GM19452 (cell line): Measurements from ENCODE around the gene TNS2.
"Not testable (repeated sequence)": the region's sequence is repeated elsewhere in the genome, so short reads cannot be mapped to it uniquely, and the experiment has no call there.

ENCODE experiments used
- ATAC-seq: cut with Tn5 transposase; IDR thresholded peaks from one replicate; pipeline ENCODE4 v1.9.1; 2021; ENCODE audit not compliant: unreplicated experiment

The TNS2 gene

DNA sequence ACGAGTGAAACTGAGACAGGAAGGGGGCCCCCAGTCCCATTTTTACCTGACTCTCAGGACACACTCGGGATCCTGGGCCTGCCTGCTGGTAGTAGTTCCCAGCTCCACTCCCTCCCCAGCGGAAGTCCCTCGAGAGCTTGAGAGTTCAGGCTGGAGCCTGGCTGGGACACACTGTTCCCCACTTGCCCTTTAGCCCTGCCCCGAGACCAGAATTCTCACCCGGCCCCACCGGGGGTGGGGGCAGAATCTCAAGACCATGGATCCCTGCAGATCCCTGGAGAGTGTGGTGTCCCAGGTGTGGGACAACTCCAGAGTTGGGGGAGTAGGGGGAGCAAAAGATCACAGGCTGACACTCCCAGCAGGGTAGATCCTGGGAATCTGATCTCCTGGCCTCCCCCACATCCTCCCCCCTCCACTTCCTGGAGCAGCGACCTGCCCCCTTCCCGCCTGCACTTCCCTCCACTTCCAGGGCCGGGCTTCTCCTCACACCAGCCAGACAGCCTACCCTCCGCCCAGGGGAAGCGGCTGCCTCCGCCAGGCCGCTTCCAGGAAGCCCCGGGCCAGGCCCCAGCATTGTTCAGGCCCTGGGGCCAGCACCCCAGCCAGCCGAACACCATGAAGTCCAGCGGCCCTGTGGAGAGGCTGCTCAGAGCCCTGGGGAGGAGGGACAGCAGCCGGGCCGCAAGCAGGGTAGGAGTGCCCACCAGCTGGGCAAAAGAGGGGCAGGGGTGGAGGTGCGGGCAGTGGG, at the start of gene TNS2:
Gene TNS2, plus strand, starts transcription at position 495 of the 748 bp plus-strand sequence. Its CDS starts 121 bp downstream, at position 616.
- no peak for ATAC-seq

DNA sequence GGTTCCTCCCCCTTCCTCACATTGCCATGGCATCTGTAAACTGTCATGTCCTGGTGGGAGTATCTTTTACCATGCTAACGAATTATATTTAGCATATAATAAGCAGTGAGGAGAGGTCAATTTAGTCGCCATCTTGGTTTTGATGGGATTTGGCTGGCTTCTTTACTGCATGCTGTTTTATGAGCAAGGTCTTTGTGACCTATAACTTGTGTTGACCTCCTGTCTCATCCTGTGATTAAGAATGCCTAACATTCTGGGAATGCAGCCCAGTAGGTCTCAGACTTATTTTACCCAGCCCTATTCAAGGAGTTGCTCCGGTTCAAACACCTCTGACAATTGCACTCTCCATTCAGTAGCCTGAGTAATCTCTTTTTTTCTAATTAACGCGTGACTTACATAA, 45.7 kb upstream of the TNS2 start:
- no peak for ATAC-seq

GRCh38 chr12:53004582-53004981, 45.3 kb upstream of the TNS2 start:
- no peak for ATAC-seq

DNA sequence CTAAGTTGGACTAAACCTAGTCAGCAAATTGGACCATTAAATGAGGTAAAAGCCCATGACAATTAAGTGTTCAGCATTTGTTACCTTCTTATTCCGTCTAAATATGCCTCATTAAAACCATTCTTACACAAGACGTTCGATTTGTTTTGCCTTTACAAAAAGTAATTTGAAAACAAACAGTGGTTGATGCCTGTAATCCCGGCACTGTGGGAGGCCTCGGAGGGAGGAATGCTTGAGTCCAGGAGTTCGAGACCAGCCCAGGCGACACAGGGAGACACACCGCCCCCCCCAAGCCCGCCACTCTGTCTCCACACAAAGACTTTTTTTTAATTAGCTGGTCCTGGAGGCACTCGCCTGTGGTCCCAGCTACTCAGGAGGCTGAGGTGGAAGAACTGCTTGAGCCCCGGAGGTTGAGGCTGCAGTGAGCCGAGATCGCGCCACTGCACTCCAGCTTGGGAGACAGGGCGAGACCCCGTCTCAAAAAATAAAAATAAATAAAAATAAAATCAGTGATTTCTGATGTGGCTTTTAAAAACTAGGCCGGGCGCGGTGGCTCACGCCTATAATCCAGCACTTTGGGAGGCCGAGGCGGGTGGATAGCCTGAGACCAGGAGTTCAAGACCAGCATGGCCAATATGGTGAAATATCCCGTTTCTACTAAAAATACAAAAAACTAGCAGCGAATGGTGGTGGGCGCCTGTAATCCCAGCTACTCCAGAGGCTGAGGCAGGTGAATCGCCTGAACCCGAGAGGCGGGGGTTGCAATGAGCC, 44.5 kb upstream of the TNS2 start:
- no peak for ATAC-seq

GRCh38 chr12:53005986-53006809, 43.7 kb upstream of the TNS2 start, which contains the start of gene EIF4B:
Gene EIF4B (plus strand): TSS chr12:53006456. CDS start chr12:53006484, 28 bp downstream.
- ATAC-seq = peak; percentile 96

DNA sequence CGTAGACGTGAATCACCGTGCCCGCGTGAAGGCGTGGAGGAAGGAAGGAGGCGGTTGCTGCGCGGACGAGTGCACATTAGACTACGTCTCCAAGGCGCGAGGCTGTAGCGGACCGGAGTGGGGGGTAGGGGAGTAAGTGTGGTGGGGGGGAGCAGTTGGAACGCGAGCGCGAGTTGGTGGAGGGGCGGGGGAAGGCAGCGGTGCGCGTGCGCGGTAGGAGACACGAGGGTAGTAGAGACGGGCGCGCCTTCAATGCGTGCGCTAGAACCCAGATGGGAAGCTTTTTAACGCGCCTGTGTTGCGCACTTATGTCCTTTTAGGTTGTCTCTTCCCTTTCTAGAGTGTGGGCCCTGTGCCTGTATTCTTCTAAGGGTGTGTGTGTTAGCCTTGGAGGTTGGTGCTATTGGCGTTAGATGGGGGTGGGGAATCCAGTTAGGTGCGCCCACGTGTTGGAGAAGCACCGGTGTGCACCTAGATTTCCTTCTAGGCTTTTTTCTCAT, 43.0 kb upstream of the TNS2 start:
- no peak for ATAC-seq

DNA sequence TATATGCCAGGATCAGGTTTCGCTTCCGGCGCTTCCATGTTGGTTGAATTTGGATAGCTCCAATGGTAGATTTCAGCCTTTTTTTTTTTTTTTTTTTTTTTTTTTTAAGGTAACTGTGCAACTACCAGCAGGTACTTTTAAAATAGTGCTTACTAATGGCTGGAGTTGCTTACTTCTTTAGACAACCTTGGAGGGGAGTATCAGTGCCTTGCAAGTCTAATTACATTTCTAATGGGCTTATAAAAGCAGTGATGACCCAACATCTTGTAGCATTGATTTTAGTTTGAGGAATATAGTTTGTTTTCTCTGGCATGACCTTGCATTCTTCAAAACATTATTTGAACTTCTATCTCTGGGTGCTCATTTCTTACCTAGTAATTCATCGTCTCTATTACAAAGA, 42.5 kb upstream of the TNS2 start:
- no peak for ATAC-seq

DNA sequence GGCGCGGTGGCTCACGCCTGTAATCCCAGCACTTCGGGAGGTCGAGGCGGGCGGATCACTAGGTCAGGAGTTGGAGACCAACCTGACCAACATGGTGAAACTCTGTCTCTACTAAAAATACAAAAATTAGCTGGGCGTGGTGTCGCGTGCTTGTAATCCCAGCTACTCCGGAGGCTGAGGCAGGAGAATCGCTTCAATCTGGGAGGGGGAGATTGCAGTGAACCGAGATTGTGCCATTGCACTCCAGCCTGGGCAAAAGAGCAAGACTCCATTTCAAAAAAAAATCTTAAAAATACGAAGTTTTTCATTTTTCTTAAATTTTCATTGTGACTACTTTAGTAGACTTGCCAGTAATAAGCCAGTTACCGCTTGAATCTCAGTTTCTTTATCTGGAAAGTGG, 41.1 kb upstream of the TNS2 start:
- ATAC-seq = not testable (repeated sequence)

- no peak for ATAC-seq
Observed at GRCh38 chr12:53010955-53011354, 38.9 kb upstream of the TNS2 start.

DNA sequence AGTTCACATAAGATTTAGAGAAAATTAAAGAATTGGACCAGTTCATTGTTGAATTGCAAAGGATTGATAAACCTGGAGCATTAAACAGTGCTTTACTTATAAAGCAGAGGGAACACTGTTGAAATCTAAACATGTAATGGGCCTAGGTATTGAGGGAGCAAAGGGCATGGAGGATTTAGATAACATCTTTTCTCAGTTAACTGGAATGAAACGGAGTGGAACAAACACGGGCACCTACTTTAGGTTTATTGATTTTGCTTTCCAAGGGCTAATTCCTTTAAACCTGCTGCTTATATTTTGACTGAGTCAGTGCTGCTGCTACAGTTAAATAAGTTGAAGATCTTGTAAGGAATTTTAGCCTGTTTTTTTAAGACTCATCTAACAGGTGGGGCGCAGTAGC, 38.0 kb upstream of the TNS2 start:
- ATAC-seq = no peak

DNA sequence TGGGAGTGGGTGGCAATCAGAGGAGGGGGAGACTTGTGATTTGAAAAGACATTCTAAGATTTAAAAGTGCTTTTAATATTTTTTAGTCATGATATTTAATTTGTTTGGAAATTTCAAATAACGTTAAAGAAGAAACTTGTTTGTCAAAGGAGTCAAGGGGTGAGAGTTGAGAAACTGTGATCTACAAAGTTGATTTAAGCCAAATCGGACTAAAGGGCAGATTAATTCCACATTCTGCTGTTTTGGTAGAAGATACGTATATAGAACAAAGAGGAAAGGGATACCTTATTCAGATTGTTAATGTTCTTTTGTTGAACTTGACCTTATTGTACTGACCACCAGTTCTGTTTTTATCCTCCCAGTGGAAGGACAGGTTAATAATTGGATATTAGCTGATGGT, 36.9 kb upstream of the TNS2 start:
- no peak for ATAC-seq

DNA sequence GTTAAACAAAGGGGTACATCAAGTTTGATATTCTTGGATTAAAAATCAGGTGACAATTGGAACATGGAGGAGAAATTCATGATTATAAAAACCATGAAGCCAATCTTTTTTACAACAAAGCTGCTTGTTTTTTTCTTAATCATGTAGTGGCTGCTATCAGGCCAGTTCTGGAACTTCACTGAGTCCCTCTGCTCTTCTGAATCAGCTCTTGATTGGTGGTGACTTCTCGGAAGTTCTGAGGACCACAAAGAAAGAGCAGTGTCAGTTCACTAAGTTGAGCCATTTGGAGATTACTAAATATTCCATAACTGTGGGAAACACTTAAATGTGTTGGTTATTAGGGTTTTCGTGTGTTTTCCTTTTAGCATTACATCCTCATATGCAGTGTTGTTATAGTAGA, 35.2 kb upstream of the TNS2 start:
- ATAC-seq = no peak

DNA sequence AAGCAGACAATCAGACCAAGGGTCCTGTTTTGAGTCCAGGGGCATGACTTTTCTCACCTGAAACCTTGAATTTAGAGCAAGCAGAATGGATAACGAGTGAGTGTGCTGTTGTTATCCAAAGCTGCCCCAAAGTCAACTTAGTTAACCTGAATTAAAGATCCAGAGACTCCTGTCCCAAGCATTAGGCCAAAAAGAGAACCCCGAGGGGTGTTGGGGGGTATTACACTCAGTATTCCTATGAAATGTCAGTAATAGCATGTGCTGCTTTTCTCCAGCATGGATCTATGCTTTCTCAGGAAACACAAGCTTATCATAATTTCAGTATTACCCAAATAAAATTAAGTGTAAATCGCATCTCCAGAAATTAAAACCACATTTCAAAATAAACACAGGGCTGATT, 24.6 kb upstream of the TNS2 start:
- ATAC-seq = no peak

- ATAC-seq = not testable (repeated sequence)
Observed at GRCh38 chr12:53027014-53027413, 22.9 kb upstream of the TNS2 start.

DNA sequence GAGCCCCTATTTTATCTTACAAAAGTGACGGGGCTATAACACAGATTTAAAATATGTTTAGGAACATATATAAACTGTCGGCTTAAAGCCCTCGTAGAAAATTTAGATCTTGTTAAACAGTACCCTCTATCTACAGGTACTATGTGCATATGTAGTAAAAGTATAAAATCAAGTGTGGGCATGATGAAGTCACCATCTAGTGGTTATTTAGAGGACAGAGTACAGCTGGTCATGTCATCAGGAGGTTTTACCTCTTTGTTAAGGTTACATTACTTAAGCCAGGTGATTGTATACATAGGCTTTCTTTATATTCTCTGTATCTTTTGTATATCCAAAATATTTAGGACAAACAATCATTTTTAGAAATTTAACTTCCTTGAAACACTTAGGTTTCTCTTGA, 18.2 kb upstream of the TNS2 start:
- ATAC-seq = no peak

DNA sequence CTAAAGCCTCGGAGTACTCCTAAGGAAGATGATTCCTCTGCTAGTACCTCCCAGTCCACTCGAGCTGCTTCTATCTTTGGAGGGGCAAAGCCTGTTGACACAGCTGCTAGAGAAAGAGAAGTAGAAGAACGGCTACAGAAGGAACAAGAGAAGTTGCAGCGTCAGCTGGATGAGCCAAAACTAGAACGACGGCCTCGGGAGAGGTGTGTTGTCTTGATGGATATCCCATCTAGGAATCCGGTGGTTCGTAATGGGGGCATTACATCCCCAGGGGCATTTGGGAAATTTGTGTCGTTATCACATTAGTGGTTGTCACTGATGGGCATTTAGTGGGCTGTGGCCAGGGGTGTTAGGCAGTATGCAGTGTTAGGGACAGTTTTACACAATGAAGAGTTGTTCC, 16.0 kb upstream of the TNS2 start:
- not testable (repeated sequence) for ATAC-seq

GRCh38 chr12:53034459-53034858, 15.4 kb upstream of the TNS2 start:
- ATAC-seq = no peak

GRCh38 chr12:53036802-53037201, 13.1 kb upstream of the TNS2 start:
- no peak for ATAC-seq

DNA sequence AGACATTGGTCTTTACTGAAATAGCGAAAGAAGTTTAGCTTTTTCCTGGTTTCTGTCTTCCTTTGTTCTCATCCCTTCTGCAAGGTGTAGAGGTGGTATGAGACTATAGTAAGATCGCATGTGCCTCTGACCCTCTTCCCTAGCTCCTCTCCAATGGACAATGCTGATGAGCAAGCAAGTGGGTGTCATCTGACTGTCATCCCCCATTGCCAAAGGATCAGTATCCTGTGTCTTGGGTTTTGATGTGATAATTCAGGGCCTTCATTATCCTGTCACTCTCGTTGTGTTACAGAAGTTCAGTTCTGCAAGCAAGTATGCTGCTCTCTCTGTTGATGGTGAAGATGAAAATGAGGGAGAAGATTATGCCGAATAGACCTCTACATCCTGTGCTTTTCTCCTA, 10.0 kb upstream of the TNS2 start:
- no peak for ATAC-seq

- ATAC-seq = no peak
Observed at GRCh38 chr12:53042607-53043454, 7.0 kb upstream of the TNS2 start.
